KBM-7 (cell line): Measurements from ENCODE around the gene JUNB.
A peak's percentile ranks its signal among the peaks of the same experiment; 100 is the strongest.

Experiments
- DNase-seq: peaks from one replicate; pipeline ENCODE4 v3.0.0-alpha.2; 2015
- in situ Hi-C: fragments of 300-500 bp; cut with MboI; formaldehyde crosslinking; loops from 2 replicates; pipeline ENCODE4 v1.14.3; 2020; ENCODE audit warnings: low sequenced_read_pairs, low pct_unique_long_range_greater_than_20kb, mixed read lengths

JUNB gene

GRCh38 chr19:12791345-12792050 is at the start of gene JUNB:
Gene JUNB (plus strand): TSS chr19:12791486. CDS start chr19:12791772, 286 bp downstream.
- in situ Hi-C loops: no loop called here

GRCh38 chr19:12745166-12745897 is 46.0 kb upstream of the JUNB start:
- in situ Hi-C loops: no loop called here
- no peak for DNase-seq

More at GRCh38 chr19:12791345-12792050, at the start of gene JUNB:
- peak; percentile 94 for DNase-seq

- no peak for DNase-seq
- in situ Hi-C loops: no loop called here
Measured at GRCh38 chr19:12748489-12748888, 42.8 kb upstream of the JUNB start.

- DNase-seq: peak; percentile 52
- in situ Hi-C loops: no loop called here
Measured at GRCh38 chr19:12749938-12750521, 41.3 kb upstream of the JUNB start.

GRCh38 chr19:12750851-12751250 is 40.4 kb upstream of the JUNB start:
- in situ Hi-C loops: no loop called here
- no peak for DNase-seq

GRCh38 chr19:12751635-12752034 is 39.7 kb upstream of the JUNB start, which contains the start of gene BEST2:
Gene BEST2 (plus strand): TSS chr19:12751791. CDS start chr19:12752593, 802 bp downstream.
- no peak for DNase-seq
- in situ Hi-C loops: no loop called here

DNA sequence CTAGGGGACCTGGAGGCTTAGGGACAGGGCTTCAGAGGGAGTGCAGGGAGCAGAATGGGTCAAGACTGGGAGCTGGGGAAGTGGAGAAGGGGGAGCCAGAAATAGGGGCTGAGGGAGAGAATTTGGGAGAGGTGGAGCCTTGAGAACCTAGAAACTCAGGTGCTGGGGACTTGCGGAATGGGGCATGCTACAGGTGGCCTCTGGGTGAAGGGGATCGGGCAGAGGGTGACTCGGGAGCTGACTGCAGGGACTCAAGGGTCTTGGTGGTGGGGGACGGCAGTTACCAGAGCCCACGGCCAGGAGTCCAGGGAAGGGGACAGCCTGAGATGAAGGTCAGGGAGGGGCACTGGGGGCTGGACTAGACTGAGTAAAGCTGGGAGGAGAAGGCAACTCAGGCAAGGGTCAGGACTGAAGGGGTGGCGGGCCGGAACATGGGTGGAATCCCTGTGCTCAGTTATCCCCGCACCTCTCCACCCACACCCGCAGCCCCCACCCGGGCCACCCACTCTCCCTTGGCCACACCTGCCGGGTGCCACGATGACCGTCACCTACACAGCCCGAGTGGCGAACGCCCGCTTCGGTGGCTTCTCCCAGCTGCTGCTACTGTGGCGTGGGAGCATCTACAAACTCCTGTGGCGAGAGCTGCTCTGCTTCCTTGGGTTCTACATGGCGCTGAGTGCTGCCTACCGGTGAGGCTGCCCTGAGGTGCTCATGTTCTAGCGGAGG is 39.1 kb upstream of the JUNB start:
- in situ Hi-C loops: no loop called here
- DNase-seq: no peak

DNA sequence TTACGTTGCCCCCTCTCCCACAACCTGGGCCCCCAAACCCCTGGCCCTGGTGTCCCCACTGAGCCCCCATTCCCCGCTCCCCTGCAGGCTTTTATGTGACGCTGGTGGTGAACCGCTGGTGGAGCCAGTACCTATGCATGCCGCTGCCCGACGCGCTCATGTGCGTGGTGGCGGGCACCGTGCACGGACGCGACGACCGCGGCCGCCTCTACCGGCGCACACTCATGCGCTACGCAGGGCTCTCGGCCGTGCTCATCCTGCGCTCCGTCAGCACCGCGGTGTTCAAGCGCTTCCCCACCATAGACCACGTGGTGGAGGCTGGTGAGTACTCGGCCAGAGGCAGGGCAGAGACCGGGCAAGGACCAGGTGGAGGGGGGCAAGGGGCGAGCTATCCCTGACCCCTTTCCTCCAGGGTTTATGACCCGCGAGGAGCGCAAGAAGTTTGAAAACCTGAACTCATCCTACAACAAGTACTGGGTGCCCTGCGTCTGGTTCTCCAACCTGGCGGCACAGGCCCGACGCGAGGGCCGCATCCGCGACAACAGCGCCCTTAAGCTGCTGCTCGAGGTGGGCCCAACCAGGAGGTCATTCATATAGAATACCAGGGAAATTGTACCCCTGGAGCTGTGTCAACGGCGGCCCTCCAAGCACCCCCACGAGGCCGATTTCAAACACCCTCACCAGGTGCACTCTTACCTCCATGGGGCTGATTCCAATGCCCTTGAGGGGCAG is 36.7 kb upstream of the JUNB start:
- in situ Hi-C loops: no loop called here
- DNase-seq: no peak

DNA sequence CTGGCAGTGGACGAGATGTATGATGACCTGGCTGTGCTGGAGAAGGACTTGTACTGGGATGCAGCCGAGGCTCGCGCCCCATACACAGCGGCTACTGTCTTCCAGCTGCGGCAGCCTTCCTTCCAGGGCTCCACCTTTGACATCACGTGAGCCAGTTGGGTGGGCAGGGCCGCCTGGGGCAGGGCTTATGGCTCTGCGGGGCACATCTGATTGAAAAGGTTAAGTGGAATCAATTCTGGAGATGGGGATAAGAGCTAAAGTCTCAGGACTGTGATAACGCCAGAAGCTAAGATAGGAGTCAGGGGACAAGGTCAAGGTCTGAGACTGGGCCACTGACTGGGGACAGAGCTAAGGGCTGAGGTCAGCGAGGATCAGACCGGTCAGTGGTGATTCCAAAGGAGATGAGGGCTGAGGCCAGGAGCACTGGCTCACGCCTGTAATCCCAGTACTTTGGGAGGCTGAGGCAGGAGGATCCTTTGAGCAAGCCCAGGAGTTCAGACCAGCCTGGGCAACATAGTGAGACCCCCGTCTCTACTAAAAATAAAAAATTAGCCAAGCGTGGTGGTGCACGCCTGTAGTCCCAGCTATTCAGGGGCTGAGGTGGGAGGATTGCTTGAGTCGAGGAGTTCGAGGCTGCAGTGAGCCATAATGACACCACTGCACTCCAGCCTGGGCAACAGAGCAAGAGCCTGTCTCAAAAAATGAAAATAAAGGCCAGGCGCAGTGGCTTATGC is 35.0 kb upstream of the JUNB start:
- in situ Hi-C loops: no loop called here
- DNase-seq: no peak

DNA sequence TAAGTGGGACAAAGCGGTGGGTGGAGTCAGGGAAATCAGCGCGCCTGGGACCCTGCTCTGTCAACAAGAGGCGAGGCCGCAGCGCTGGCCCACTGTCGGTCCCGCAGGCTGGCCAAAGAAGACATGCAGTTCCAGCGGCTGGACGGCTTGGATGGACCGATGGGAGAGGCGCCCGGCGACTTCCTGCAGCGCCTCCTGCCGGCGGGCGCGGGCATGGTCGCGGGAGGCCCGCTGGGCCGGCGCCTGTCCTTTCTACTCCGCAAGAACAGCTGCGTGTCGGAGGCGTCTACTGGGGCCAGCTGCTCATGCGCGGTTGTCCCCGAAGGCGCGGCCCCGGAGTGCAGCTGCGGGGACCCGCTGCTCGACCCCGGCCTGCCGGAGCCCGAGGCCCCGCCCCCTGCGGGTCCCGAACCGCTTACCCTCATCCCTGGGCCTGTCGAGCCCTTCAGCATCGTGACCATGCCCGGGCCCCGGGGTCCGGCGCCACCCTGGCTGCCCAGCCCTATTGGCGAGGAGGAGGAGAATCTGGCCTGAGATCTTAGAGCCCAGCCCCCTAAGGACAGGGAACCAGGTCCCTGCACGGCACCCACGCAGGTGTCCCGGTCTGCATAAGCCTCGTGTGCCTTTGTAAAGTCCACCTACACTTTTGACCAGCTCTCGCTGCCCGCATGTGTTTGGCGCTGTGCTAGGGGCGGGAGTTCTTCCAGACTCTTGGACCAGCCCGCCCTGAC is 33.6 kb upstream of the JUNB start:
- in situ Hi-C loops: no loop called here
- peak; percentile 92 for DNase-seq

- DNase-seq: no peak
- in situ Hi-C loops: no loop called here
Measured at GRCh38 chr19:12759686-12760085, 31.6 kb upstream of the JUNB start.

DNA sequence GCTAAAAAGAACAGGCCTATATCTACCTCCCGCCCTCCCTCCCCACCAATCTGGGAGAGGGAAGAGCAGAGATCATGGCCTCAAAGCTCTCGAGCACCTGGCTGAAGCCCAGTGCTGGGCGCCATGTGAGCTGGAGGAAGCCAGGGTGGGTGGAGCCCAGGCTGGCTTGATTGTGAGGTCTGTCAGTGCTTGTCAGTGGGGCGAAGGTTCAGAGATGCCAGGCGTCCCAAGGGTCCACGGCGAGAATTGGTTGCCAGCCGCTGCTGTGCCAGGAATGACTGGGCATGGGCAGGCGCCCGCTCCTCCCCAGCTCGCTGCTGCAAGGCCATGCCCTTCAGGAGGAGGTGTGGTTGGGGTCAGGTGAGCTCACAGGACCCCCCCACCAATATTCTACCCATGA is 28.2 kb upstream of the JUNB start:
- no peak for DNase-seq
- in situ Hi-C loops: no loop called here

- in situ Hi-C loops: no loop called here
- no peak for DNase-seq
Measured at GRCh38 chr19:12764698-12765097, 26.6 kb upstream of the JUNB start.

DNA sequence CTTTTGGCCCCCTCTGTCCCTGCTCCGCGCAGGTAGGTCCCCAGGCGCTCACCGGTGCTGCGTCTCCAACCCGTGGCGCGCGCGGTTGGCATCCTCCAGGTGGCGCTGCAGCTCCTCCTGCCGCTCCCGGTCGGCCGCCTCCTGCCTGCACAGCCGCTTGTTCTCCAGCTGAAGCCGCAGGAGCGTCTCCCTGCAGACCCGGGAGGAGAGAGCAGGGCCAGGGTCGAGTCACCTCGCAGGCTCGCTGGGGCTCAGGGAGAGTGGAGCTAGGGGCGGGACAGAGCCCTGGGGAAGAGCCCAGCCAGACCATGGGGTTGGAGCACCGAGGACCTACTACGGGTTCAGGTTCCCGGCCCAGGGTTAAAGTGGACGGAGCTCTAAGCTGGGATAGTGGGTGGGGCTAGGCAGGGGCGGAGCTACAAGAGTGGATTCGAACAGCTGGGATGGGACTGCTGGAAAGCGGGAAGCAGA is 25.2 kb upstream of the JUNB start:
- no peak for DNase-seq
- in situ Hi-C loops: no loop called here

GRCh38 chr19:12767150-12767549 is 24.1 kb upstream of the JUNB start:
- in situ Hi-C loops: no loop called here

GRCh38 chr19:12767666-12768065 is 23.6 kb upstream of the JUNB start:
- in situ Hi-C loops: no loop called here
- no peak for DNase-seq

More at GRCh38 chr19:12767150-12767549, 24.1 kb upstream of the JUNB start:
- DNase-seq: no peak

- no peak for DNase-seq
- in situ Hi-C loops: no loop called here
Measured at GRCh38 chr19:12769689-12770088, 21.6 kb upstream of the JUNB start.

DNA sequence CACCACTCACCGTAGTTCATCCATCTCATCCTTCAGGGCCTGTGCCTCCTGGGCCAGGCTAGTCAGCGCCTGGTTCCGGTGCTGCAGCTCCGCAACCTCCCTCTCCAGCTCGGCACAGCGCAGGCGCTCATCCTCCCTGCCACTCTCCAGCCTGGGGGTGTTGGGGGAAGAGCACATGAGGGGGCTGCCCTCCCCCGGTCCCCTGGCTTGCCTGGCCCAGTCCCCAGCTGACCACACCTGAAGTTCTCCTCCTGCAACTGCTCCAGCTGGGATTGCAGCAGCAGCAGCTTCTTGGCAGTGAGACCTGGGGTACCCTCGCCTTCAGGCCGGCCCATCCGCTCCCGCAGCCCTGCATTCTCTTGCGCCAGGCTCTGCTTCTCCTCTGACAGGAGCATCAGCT is 20.4 kb upstream of the JUNB start:
- DNase-seq: no peak
- in situ Hi-C loops: no loop called here
